HG02973 (cell line): ENCODE data around the gene ELMO2.

Experiments used
- ATAC-seq: cut with Tn5 transposase; IDR thresholded peaks from one replicate; pipeline ENCODE4 v1.9.1; 2021; ENCODE audit warnings: moderate library complexity; ENCODE audit not compliant: unreplicated experiment

ELMO2 gene

DNA sequence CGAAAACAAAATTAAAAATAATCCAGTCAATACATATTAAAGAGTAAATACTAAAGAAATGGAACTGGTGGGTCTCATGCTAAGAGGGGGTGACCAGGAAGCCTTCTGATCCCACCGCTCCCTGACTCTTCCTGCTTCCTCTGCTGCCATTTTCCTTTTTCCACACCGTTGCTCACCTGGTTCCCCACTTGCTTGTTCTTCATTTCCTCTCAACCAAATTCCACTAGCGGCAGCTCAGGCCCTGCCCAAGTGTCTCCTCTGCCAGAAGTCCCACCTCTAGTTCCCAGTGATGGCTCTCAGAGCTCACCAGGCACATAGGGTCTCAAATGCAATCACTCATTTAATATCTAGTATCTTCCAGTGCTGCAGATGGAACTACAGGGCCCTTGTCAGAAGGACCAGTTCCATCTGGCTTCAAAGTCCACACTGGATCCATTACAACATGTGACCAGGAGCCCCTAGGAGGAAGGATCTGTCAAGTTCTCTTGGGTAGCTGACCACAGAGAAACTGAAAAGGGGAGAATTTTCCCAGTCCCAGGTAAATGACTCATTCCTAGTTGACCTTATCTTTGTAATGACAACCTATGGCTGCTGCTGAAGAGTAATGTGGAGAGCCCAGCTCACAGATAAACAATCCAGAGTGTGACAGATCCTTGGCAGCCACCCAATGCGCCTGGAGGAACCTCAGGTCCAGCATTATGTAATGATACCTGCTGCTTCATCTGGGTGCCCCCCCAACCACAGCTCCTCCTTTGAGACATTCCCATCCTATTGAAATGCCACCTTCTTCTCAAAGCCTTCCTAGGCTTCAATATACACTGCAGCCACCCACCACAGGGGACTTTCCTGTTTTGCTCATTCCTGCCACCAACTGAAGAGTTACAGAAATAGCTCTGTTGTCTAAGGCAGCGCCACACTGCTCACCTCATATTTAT lies 38.2 kb downstream of the ELMO2 start:
- ATAC-seq: no peak

DNA sequence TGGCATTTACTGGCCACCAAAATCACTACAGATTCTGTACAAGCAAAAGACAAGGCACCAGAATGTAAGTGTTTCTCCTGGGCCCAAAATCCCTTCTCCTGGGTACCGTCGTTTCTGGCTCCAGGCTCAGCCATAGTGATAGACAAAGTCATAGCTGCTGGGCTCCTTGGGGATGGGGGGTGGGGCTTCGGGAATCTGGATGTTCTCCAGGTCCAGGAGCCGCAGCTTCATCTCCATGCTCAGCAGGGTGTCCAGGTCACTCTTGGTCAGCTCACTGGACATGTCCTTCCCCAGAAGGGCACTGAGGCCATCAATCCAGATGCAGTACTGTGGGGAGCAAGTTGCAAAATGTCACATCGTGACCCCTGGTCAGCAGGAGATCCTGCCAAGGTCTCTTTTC lies 39.2 kb downstream of the ELMO2 start:
- ATAC-seq: no peak

DNA sequence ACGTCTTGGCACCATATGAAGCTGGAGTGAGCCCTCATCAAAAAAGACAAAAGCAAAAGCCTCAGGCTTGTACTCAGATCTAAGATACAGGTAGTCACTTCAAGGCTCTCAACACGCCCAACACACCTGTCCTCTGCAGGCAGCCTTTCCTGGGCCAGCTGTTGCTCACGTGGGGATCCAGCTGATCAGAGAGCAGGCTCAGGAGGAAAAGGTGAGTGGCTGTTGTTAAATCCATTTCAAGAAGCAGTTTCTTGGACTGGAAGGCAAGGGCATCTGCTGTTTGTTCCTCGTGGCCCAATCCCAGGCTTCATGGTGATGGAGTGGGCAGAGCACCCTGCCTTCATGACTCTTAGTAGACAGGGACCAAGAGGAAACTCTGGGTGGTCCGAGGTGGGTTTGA lies 39.6 kb downstream of the ELMO2 start:
- ATAC-seq: no peak

DNA sequence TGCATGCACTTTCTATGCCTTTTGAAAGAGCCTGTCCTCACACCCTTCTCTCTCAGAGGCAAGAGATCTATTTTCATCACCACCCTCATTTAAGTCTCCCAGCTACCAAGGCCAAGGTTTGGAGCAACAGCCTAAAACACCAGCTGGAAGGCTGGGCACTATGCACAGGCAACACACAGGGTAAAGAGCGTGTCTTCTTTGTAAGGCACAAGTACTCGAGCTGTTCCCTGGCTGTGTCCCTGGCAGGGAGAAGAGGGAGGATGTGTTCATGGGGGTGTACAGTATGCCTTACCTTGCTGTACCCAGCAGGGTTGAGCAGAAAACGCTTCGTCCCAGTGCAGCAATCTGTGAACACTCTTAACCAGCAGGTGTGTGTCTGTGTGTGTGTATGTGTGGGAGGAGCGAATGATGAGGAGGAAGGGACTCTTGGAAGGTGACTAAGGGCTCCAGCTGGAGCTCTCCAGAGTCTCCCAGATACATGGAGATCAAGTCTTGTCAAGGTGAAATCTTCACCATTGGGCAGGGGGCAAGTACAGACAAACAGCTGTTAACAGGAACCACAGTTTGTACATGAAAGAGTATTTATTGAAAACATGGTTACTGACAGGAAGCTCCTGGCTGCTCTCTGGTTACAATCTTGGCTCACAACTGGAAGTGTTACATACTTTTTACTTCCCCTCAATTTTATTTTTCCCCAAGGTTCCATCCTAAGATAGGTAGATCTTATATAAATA lies 40.8 kb downstream of the ELMO2 start:
- ATAC-seq: no peak

DNA sequence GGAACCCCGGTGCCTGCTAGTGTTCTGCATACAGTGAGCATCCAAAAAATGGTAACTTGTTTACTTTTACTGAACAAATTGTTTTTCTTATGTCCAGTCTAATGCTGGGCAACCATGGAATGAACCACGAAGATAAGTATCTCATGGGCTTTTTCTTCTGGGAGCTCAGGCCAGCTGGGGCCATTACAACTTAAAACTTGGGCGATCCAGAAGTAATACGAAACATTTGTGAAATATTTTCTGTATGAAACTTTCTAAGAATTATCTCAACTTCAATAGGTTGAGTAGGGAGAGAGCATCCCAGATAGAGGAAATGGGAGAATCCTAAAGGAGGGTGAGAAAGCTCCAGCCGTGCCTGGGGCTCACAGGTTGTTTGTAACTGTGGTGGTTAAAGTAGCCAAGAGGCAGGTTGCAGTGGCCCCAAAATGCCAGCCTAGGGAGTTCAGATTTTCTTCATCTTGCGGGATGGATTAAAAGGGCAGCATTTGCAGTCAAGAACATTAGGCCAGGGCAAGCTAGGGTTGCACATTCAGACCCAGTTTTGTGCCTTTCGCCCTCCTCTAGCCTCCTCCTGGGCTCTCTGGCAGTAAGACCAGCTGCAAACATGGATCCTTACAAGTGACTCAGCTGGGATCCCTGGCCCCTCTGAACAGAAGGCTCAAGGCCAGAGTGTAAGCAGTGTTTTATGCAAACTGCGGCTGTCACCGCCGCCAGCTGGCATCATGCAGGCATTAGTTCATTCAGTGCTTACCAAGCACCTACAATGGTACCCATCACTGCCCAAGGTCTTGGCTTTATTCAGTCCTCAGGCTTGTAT lies 41.5 kb downstream of the ELMO2 start:
- no peak for ATAC-seq

DNA sequence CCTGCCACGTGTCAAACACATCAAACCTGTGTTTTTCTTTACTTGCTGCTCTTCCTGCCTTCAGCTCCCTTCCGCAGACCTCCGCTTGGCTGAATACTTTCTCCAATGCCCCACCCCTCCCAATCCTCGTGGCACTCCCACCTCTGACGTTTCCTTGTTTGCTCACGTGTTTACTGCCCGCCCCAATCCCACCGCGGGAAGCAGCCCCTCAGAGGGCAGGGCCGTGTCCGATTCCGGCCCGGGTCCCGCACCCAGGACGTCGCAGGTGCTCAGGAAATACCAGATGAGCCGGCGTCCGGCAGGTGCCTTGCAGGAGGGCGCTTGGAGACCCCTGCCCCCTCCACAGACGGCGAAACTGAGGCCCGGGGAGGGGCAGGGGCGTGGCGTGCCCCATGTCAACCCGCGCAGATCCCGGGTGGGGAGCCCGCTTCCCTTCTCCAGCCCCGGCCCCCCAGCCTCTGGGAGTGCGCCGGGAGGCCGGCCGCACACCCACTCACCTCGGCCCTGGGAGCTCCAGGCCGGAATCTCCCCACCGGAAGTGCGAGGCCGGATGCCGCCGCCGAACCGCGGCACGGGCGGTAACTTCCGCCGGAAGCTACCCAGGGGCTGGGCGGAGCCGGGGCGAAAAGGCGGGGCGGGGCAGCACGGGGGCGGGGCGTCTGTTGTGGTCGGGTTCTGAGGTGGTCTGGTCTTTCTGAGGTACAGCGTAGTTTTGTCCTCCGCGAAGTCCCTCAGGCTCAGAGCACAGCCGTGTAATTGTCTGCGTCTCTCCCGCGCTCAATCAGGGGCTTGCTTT lies 42.3 kb downstream of the ELMO2 start:
- peak; percentile 64 for ATAC-seq

DNA sequence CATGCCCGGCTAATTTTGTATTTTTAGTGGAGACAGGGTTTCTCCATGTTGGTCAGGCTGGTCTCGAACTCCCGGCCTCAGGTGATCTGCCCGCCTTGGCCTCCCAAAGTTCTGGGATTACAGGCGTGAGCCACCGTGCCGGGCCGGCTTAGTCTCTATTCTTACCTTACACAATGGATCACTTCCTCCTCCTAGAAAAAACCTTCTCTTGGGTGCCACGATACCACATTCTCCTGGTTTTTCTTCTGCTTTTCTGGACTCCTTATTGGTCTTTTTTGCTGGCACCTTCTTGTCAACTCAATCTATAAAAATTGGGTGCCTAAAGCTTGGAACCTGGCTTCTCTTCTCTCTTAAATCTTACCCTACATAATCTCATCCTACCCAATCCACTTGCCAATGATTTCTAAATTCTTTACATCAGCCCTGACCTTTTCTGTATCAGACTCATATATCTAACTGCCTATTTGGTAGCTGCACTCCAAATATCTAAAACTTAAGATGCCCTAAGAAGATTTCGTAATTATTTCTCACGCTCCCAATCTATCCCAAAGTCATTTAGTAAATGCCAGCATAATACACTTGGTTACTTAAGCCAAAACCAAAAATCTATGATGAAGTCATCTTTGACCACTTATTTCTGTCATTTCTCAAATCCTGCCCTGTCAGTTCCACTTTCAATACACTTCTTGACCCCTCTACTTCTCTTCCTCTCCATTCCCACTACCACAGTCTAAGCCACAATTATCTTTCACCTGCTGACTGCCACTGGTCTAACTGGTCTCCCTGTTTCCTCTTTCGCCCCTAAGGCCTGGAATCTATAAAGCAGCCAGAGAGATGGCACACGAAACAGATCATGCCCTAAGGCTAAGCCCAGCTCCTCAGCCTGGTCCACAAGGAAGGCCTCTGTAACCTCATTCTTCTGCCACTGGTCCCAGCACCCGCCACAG lies 43.2 kb downstream of the ELMO2 start:
- ATAC-seq: peak; percentile 15

DNA sequence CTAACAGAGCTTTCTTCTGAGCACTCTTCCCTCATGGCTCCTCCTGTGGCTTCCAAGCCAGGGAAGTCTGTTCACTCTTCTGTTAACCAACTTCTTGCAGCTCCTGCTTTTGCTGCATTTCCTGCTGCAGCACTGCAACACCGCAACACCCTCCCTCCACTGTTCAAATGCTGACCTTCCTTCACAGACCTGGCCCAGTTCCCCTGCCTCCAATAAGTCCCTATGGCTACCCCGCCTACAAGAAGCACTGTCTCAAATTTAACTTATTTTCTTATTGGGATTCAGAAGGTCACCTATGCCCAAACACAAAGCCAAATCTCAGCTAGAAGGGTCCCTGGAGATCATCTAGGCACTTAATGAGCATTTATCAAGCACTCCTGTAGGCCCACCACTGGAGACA lies 44.6 kb downstream of the ELMO2 start:
- ATAC-seq: no peak

DNA sequence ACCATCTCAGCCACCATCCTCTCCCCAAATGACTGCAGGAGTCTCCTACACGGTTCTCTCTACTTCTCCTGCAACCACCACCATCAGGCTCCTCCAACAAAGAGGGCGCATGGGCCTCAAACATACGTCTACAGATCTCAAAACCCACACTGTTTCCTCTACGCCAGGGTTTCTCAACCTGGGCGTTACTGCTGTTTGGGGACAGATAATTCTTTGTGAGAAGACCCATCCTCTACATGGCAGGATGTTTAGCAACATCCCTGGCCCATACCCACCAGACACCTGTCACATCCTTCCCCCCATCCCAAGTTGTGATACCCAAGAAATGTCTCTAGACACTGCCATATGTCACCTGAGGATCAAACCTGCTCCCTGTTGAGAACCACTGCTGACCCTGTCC lies 45.0 kb downstream of the ELMO2 start:
- no peak for ATAC-seq

DNA sequence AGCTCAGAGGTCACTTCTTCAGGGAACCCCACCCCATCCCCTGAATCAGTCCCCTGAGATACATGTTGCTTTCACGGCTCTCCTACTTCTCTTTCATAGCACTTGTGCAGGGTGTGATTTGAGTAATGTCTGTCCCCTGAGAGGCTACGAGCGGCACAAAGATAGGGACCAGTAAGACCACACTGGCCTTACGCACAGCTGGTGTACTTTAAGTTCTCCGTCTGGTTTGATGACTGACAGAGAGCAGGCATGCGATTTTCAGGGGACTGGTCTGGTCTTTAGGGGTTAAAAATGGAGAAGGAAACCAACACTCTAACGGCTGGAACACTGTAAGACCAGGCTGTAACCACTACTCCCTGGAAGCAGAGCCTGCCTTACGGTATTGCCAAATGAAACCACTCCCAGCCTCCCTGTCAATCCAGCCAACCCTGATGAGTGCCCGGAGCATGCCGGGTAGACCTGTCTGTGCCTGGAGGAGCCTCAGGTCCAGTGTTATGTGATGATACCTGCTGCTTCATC lies 47.1 kb downstream of the ELMO2 start:
- peak; percentile 43 for ATAC-seq

DNA sequence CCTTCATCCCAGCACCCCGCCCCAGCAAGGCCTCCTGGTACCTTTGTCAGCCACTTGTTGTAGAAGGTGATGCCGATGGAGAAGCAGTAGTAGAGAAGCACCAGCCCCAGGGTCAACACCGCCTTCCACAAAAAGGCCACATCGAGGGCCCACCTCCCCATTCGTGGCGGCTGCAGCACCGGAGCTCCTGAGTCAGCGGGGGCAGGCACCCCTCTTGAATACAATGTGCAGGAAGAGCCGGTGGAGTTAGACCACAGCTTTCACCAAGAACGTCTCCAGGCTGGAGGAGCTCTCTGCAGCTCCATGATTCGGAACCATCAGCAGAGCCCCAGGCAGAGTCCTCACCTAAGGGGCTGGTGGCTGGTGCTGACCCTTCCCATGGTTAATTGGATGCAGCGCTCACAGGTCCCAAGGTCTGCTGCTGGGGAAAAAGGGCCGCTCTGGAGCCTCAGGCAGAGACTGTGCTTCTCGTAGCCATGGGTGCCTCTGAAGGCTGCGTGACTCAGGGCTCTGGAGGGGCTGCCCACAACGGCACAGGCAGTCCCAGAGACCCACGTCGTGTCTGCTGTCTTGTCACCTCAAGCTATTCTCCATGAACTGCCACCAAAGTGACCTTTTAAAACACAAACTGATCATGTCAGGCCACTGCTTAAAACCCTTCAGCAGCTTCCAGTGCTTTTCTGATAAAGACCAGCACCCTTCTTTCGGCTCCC lies 47.9 kb downstream of the ELMO2 start:
- no peak for ATAC-seq

DNA sequence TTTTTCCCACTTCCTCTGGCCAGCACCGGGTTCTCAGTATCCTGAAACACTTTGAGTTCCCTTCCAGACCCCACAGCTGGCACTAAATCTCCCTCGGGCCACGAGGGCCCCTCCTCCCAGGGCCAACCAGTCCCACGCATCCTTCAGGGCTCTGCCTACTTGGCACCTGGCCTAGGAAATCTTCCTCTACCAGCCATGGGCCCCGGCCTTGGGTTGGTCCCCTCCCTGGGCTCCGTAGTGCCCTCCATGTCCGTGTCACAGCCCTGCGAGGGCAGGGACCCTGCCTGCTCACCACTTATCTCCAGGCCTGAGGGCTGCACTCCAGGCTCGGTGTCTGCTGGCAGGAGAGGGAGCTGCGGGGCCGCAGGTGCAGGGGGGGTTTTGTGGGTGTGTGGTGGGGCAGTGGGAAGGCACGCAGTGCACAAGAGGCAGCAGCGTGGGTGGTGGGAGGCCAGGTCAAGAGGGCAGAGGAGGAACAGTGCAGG lies 49.3 kb downstream of the ELMO2 start:
- ATAC-seq: no peak

DNA sequence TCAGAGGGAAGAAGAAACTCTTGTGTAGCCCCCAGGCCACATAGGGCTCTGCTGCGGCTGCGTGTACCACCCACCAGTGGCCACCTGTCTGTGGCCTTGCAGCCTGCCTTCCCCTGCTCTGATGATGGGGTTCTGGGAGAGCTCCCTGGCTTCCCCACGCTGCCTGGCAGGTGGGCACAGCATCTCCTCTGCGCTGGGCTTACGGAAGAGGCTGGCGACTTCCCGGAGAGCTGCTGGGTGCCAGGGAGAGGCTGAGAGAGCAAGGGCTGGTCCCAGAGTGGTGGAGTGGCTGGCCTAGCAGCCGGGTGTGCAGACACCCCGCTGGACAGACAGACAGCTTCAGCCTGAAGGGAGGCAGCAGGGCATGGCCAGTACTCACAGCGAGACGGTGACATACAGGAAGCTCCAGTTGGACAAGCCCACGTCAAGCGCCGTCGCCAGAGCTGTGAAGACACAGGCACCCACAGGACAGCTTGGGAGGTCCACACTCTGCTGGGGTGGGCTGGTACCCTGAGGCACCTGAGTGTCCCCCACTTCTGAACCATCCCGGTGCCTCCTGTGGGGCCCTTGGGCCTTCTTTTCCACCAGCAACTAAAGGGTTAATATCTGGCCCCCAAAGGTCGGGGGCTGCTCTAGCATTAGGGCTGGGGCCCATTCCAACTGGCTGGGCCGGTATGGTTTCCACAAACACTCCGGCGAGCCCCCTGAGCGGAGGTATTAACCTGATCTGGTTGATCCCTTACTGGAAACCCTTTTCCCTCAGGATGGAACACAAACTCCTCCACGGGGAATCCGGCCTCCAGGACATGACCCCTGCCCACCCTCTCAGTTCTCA lies 50.0 kb downstream of the ELMO2 start:
- no peak for ATAC-seq

DNA sequence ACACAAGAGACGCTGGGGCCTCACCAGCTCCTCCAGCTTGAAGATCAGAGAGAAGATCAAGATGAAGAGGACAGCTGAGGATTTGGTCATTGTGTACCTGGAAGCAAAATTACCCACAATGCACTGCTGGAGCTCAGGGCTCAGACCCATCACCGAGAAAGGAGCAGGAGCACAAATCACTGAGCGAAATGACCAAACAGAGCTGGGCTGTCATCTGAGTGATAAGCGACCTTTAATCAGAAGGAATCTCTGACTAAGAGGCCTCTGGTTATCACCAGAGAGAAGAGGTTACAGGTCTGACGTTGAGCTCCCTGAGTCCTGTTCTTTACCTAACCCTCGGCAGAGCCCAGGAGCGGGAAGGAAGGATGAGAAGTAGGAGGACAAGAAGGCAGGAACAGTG lies 50.6 kb downstream of the ELMO2 start:
- ATAC-seq: no peak

DNA sequence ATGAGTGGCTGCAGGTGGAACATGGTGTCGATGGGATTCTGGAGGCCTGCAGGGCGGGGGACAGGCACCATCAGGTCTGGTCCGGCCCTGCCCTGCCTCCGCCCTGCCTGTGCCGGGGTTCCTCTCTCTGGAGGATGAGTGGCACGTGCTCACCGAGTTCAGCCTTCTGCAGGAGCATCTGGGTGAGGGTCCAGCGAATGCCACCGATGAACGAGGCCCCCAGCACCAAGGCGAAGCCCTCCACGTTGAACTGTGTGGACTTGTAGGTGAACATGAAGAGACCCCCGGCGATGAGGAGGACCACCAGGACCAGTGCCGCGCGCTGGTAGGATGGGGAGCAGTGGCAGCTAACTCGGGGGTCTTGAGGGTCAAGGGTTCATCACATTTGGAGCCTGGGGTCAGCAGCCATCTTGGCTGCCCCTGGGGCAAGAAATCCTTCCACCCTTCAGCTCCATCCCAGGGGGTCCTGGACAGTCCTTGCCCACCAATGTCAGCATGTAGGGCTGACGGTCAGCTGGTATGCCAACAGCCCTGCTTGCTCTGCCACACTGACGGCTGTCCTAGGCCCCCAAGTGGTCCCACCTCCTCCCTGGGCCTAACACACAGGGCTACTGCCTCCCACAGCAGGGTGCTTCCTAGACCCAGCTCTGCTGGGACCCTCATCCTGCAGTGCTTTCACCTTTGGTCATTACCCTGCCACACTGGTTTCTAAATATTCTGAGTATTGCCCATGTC lies 51.3 kb downstream of the ELMO2 start:
- ATAC-seq: no peak

DNA sequence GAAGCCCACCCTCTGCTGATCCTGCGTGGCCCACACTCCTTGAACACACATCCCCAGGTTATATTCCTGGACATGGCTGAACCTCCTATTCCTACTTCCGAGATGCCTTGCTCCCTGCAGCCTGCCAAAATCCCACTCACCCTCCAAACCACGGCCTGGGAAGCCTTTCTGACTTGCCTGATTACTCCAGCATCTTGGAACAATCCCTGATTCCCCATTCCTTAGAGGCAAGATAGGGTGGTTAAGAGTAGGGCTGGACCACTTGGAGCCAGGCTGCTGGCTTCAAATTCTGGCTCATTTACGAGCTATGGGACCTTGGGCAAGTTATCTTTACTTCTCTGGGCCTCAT lies 52.2 kb downstream of the ELMO2 start:
- ATAC-seq: no peak
